ENCODE results near the gene FRMD8. TPM values are rescaled to one million over a fixed set of nuclear protein-coding genes. Genes with fewer than 3 reads are reported as not detected.

FRMD8 gene
- polyA plus RNA-seq, 3 donors: 33.7 to 41.2 (median 35.4) TPM

DNA sequence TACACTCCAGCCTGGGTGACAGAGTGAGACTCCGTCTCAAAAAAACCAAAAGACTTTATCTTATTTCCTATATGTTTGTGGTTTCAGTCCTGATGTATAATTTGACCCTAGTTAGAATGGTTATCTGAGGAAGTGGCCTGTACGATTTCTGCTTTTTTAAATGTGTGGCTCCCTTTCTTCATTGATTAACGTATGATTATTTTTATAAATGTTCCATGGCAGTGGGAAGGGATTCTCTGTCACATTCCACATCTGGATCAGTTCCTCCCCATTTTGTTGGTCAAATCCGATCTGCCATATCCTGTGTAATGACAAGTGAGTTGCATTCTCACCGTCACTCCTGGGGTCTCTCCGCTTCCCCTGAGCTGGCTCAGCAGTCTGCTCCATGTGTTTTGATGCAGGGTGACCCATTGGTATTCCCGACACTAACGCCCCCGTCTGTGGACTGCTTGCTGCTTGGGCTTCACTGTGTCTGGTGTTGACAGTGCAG lies 56.5 kb downstream of the FRMD8 start:
- peaks cover 49 to 57% of the 10 kb centered on the region in 2 donors for H3K4me1 ChIP-seq (ENCODE audit: control insufficient read depth in 1 of 2, insufficient read depth in 2 of 2, low read length in 2 of 2)
- H3K27me3 ChIP-seq (ENCODE audit: control insufficient read depth in 2 of 2, insufficient read depth in 2 of 2, low read length in 2 of 2): no peaks in the 10 kb centered on the region
- TF ChIP-seq CTCF (IDR thresholded peaks at IDR 0.05): no peak
- Mint-ChIP-seq H3K36me3 (peaks cover 58 to 68% of the 10 kb centered on the region in 2 donors), H3K4me3 (peak overlapping the region in 1 of 2 donors; percentile 50), H3K27ac (peak overlapping the region; percentile 50 to 89 (median 78)), H3K4me1 (peaks cover 64% of the 10 kb centered on the region), H3K27me3 (ENCODE audit: low read depth in 3 of 3) (peaks cover 0 to 7% (median 0%) of the 10 kb centered on the region in 3 donors), H3K9me3 (peaks cover 0 to 3% (median 0%) of the 10 kb centered on the region in 7 donors)
- H2AFZ ChIP-seq (ENCODE audit: insufficient read depth, low read depth, low read length, poor library complexity, severe bottlenecking): no peak overlapping the region
- peaks cover 100% of the 10 kb centered on the region for H4K20me1 ChIP-seq (ENCODE audit: insufficient read depth, low read length)
- no peak overlapping the region for H3K9ac ChIP-seq (ENCODE audit: insufficient read depth, low read length, poor library complexity, severe bottlenecking)
- intact Hi-C loops (cut with micrococcal nuclease): loop anchor here in 1 of 2 donors (5.0 to 10.0 kb wide), 2 partner anchors 69 to 78 kb away; no protein-coding TSS in a partner anchor
- WGBS (ENCODE audit: insufficient coverage): 7% methylated on average over 3 of the region's 9 CpGs
- peak overlapping the region; percentile 10 to 39 for H3K27ac ChIP-seq (ENCODE audit: low read depth in 1 of 2, low read length in 2 of 2)
- H3K9me3 ChIP-seq (replicated peaks in 1 of 2; ENCODE audit: control insufficient read depth in 1 of 2, insufficient read depth in 1 of 2, low read length in 2 of 2): no peaks in the 10 kb centered on the region
- H3K4me2 ChIP-seq (replicated peaks; ENCODE audit: extremely low read depth, low read length, poor library complexity, severe bottlenecking): no peak overlapping the region
- peaks cover 20 to 41% of the 10 kb centered on the region in 2 donors for H3K36me3 ChIP-seq (replicated peaks in 1 of 2; ENCODE audit: control insufficient read depth in 1 of 2, insufficient read depth in 2 of 2, low read length in 2 of 2)
- peaks cover 39% of the 10 kb centered on the region for H3K79me2 ChIP-seq (ENCODE audit: insufficient read depth, low read length)
- DNase-seq: no peak
- peak overlapping the region in 1 of 3 experiments; percentile 42 for H3K4me3 ChIP-seq (replicated peaks in 1 of 3; ENCODE audit: low read depth in 2 of 3, low read length in 3 of 3)

DNA sequence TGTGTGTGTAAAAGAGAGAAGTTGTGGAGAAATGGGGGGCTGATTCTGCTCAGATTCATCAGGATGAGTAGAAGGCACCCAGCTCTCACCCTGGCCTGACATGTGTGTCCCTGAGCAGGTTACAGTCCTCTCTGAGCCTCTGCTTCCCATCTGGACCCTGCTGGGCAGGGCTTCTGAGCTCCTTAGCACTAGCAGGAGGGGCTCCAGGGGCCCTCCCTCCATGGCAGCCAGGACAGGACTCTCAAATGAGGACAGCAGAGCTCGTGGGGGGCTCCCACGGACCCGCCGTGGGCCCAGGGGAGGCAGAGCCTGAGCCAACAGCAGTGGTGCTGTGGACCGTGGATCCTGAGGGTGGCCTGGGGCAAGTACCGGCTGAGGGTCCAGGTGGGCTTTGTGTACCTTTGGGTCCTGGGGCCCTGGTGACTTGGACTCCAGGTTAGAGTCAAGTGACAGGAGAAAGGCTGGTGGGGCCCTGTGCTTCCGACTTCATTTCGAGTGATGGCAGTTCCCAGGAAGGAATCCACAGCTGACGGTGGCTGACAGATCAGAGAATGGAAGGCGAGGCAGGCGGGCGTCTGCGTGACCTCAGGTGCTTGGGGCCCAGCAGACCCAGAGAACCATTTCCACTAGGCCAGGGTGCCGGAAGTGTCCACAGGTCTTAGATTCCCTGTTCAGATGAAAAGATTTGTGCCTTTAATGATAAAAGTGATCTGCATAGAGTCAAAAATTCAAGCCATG lies 58.0 kb downstream of the FRMD8 start:
- peaks cover 59% of the 10 kb centered on the region for H3K4me1 Mint-ChIP-seq

More for the DNA sequence above, 58.0 kb downstream of the FRMD8 start:
- Mint-ChIP-seq H3K27ac (peak overlapping the region; percentile 48 to 89 (median 81)), H3K36me3 (peaks cover 43 to 53% of the 10 kb centered on the region in 2 donors), H3K27me3 (ENCODE audit: low read depth in 3 of 3) (peaks cover 0 to 7% (median 0%) of the 10 kb centered on the region in 3 donors), H3K9me3 (peaks cover 0 to 3% (median 0%) of the 10 kb centered on the region in 7 donors), H3K4me3 (peak overlapping the region in 1 of 2 donors; percentile 48)
- WGBS (ENCODE audit: insufficient coverage): 98% methylated on average over 9 of the region's 14 CpGs
- no peak for TF ChIP-seq CTCF (IDR thresholded peaks at IDR 0.05)
- Histone ChIP-seq H3K4me3 (replicated peaks in 1 of 3; ENCODE audit: low read depth in 2 of 3, low read length in 3 of 3) (no peak overlapping the region), H3K27ac (ENCODE audit: low read depth in 1 of 2, low read length in 2 of 2) (peak overlapping the region; percentile 12 to 41), H3K9me3 (replicated peaks in 1 of 2; ENCODE audit: control insufficient read depth in 1 of 2, insufficient read depth in 1 of 2, low read length in 2 of 2) (no peaks in the 10 kb centered on the region), H4K20me1 (ENCODE audit: insufficient read depth, low read length) (peaks cover 99% of the 10 kb centered on the region), H3K36me3 (replicated peaks in 1 of 2; ENCODE audit: control insufficient read depth in 1 of 2, insufficient read depth in 2 of 2, low read length in 2 of 2) (peaks cover 12 to 29% of the 10 kb centered on the region in 2 donors), H2AFZ (ENCODE audit: insufficient read depth, low read depth, low read length, poor library complexity, severe bottlenecking) (no peak overlapping the region), H3K9ac (ENCODE audit: insufficient read depth, low read length, poor library complexity, severe bottlenecking) (no peak overlapping the region), H3K4me2 (replicated peaks; ENCODE audit: extremely low read depth, low read length, poor library complexity, severe bottlenecking) (no peak overlapping the region), H3K79me2 (ENCODE audit: insufficient read depth, low read length) (peaks cover 23% of the 10 kb centered on the region), H3K4me1 (ENCODE audit: control insufficient read depth in 1 of 2, insufficient read depth in 2 of 2, low read length in 2 of 2) (peaks cover 33 to 41% of the 10 kb centered on the region in 2 donors), H3K27me3 (ENCODE audit: control insufficient read depth in 2 of 2, insufficient read depth in 2 of 2, low read length in 2 of 2) (no peaks in the 10 kb centered on the region)
- intact Hi-C loops (cut with micrococcal nuclease): loop anchor here in 1 of 2 donors (5.0 to 10.0 kb wide), 2 partner anchors 68 to 80 kb away; no protein-coding TSS in a partner anchor
- DNase-seq: no peak

All from CD14-positive monocyte (primary cell).